ENCODE data around the gene NEK4.

The NEK4 gene

GRCh38 chr3:52813810-52814209 lies 43.1 kb upstream of the NEK4 start:
- H3K4me3 ChIP-seq (ENCODE audit: low read length), result no peak overlapping the region
- H3K4me1 ChIP-seq (ENCODE audit: low read length), result no peaks in the 10 kb centered on the region
- DNase-seq, result no peak
- H3K79me2 ChIP-seq (ENCODE audit: low read length), result no peaks in the 10 kb centered on the region
- H3K9me2 ChIP-seq (replicated peaks; ENCODE audit: insufficient read depth, low read length), result no peaks in the 10 kb centered on the region
- no peaks in the 10 kb centered on the region for H3K27me3 ChIP-seq (replicated peaks; ENCODE audit: insufficient read depth, low read length)
- H3K9ac ChIP-seq (ENCODE audit: low read length), result no peak overlapping the region
- H3K27ac ChIP-seq (ENCODE audit: low read length), result no peak overlapping the region
- H3K9me3 ChIP-seq (replicated peaks; ENCODE audit: insufficient read depth, low read length), result no peaks in the 10 kb centered on the region
- no peaks in the 10 kb centered on the region for H4K20me1 ChIP-seq (ENCODE audit: insufficient read depth, low read length)
- no peaks in the 10 kb centered on the region for H3F3A ChIP-seq (ENCODE audit: insufficient read depth, low read length)
- no peaks in the 10 kb centered on the region for H3K36me3 ChIP-seq (replicated peaks; ENCODE audit: insufficient read depth, low read length)
- no peak for TF ChIP-seq CTCF (IDR thresholded peaks at IDR 0.05; ENCODE audit: low read length)
- TF ChIP-seq EZH2 (optimal IDR thresholded peaks at IDR 0.05; ENCODE audit: low read depth, low read length), result no peak
- no peak for TF ChIP-seq EZH2phosphoT487 (IDR thresholded peaks at IDR 0.05; ENCODE audit: low read length)
- no peak overlapping the region for H2AFZ ChIP-seq (ENCODE audit: low read length)
- H3K4me2 ChIP-seq (ENCODE audit: low read depth, low read length), result no peak overlapping the region

- no peaks in the 10 kb centered on the region for H3K9me2 ChIP-seq (replicated peaks; ENCODE audit: insufficient read depth, low read length)
- H3K9me3 ChIP-seq (replicated peaks; ENCODE audit: insufficient read depth, low read length), result no peaks in the 10 kb centered on the region
- H3K27me3 ChIP-seq (replicated peaks; ENCODE audit: insufficient read depth, low read length), result no peaks in the 10 kb centered on the region
- DNase-seq, result no peak
- no peaks in the 10 kb centered on the region for H3K4me1 ChIP-seq (ENCODE audit: low read length)
- H3K79me2 ChIP-seq (ENCODE audit: low read length), result no peaks in the 10 kb centered on the region
- no peak for TF ChIP-seq EZH2 (optimal IDR thresholded peaks at IDR 0.05; ENCODE audit: low read depth, low read length)
- no peak for TF ChIP-seq CTCF (IDR thresholded peaks at IDR 0.05; ENCODE audit: low read length)
- no peak for TF ChIP-seq EZH2phosphoT487 (IDR thresholded peaks at IDR 0.05; ENCODE audit: low read length)
- no peaks in the 10 kb centered on the region for H3F3A ChIP-seq (ENCODE audit: insufficient read depth, low read length)
- no peak overlapping the region for H3K27ac ChIP-seq (ENCODE audit: low read length)
- no peaks in the 10 kb centered on the region for H3K36me3 ChIP-seq (replicated peaks; ENCODE audit: insufficient read depth, low read length)
- H2AFZ ChIP-seq (ENCODE audit: low read length), result no peak overlapping the region
- H3K9ac ChIP-seq (ENCODE audit: low read length), result no peak overlapping the region
- no peak overlapping the region for H3K4me2 ChIP-seq (ENCODE audit: low read depth, low read length)
- H3K4me3 ChIP-seq (ENCODE audit: low read length), result no peak overlapping the region
- H4K20me1 ChIP-seq (ENCODE audit: insufficient read depth, low read length), result no peaks in the 10 kb centered on the region
Observed at GRCh38 chr3:52811452-52812011, 40.8 kb upstream of the NEK4 start.

- no peak for TF ChIP-seq EZH2 (optimal IDR thresholded peaks at IDR 0.05; ENCODE audit: low read depth, low read length)
- no peak for TF ChIP-seq EZH2phosphoT487 (IDR thresholded peaks at IDR 0.05; ENCODE audit: low read length)
- TF ChIP-seq CTCF (IDR thresholded peaks at IDR 0.05; ENCODE audit: low read length), result no peak
- Histone ChIP-seq H3K9me2 (replicated peaks; ENCODE audit: insufficient read depth, low read length) (no peaks in the 10 kb centered on the region), H3K9me3 (replicated peaks; ENCODE audit: insufficient read depth, low read length) (no peaks in the 10 kb centered on the region), H3K27ac (ENCODE audit: low read length) (no peak overlapping the region), H3K27me3 (replicated peaks; ENCODE audit: insufficient read depth, low read length) (no peaks in the 10 kb centered on the region), H3K4me1 (ENCODE audit: low read length) (no peaks in the 10 kb centered on the region), H3K79me2 (ENCODE audit: low read length) (no peaks in the 10 kb centered on the region), H3F3A (ENCODE audit: insufficient read depth, low read length) (no peaks in the 10 kb centered on the region), H3K4me2 (ENCODE audit: low read depth, low read length) (no peak overlapping the region), H3K9ac (ENCODE audit: low read length) (no peak overlapping the region), H4K20me1 (ENCODE audit: insufficient read depth, low read length) (no peaks in the 10 kb centered on the region), H2AFZ (ENCODE audit: low read length) (no peak overlapping the region), H3K4me3 (ENCODE audit: low read length) (no peak overlapping the region), H3K36me3 (replicated peaks; ENCODE audit: insufficient read depth, low read length) (no peaks in the 10 kb centered on the region)
- DNase-seq, result no peak
Observed at GRCh38 chr3:52810923-52811322, 40.2 kb upstream of the NEK4 start.

Measured in MM.1S (cell line).